HG03097 (cell line): ENCODE results near the gene SMCO4.
A peak's percentile ranks its signal among the peaks of the same experiment; 100 is the strongest.

Experiments
- ATAC-seq: cut with Tn5 transposase; IDR thresholded peaks from one replicate; pipeline ENCODE4 v1.9.1; 2021; ENCODE audit not compliant: unreplicated experiment, low FRiP score

The SMCO4 gene

GRCh38 chr11:93563857-93564256 is 20.7 kb upstream of the SMCO4 start:
- no peak for ATAC-seq

DNA sequence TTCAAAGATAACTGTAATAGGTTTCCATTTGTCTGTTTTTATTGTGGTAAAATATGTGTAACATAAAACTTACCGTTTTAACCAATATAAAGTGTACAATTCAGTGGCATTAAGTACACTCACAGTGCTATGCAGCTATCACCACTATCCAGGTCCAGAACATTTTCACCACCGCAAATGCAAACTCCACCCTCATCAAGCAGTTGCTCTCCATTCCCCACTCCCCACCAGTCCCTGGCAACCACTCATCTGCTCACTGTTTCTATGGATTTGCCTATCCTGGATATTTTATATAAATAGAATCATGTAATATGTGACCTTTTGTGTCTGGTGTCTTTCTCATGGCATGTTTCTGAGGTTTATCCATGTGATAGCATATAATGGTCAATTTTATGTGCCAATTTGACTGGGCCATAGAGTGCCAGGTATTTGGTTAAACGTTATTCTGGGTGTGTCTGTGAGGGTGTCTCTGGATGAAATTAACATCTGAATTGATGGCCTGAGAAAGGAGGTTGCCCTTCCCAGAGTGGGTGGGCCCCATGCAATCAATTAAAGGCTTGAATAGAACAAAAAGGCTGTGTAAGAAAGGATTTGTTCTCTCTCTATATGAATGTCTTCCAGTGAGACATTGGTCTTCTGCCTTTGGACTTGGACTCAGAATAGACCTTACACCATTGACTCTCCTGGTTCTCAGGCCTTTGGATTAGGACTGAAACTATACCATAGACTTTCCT is 17.2 kb upstream of the SMCO4 start:
- ATAC-seq, result no peak

GRCh38 chr11:93559681-93560080 is 16.5 kb upstream of the SMCO4 start:
- ATAC-seq, result no peak

DNA sequence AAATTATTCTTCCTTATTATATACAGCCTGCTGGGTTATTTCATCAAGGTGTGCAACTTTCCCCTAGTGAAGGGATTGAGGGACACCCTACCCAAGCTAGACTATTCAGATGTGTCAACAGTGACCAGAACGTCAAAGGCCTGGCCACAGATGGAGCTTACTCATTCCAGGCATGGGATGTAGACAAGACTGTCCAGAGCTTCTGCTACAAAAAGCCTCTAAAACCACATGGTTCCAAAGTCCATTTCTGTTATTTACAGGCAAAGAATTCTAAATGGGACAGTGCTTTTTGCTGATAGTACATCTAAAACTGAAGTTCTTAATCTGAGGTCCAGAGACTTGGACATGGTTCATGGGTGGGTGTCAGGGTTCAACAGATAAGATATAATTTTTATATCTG is 9.7 kb upstream of the SMCO4 start:
- ATAC-seq, result no peak

DNA sequence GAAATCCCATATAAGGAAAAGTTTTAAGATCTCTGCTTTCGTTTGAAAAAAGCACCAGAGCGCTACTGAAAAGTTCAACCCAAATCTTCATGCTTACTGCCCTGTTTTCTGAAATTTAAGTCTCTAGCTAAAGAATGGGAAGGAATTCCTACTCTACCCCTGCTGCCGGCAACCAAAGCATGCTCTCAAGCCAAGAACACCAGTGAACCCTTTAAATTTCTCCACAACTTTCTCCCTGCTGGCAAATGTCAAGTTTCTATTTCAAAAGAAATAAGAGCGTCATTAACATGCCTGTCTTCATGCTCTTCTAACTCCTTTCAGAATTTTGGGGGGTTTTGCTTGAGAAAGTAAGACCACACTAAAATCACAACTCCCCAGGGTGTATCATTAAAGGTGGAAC is 6.8 kb upstream of the SMCO4 start:
- ATAC-seq, result no peak

DNA sequence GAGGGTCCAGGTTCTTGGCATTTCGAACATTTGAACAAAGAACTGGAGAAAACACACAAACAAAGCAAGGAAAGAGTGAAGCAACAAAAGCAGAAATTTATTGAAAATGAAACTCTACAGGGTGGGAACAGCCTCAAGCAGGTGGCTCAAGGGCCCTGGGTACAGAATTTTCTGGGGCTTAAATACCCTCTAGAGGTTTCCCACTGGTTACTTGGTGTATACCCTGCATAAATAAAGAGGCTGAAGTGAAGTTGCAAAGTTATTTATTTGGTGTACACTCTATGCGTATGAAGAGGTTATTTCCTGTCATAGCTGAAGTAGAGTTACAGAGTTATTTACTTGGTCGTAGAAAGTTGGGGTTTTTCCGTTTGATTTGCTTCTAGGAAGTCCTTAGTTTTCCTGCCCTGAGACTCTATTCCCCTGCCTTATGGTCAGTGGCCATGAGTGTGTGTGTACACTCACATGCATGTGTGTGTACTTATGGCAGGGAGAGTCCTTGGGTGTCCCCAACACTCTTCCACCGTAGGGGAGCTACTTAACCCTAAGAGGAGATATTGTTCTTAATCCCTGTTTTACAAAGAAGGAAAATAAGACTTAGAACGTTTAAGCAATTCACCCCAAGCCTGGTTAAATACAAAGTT is 5.6 kb upstream of the SMCO4 start:
- ATAC-seq, result no peak

DNA sequence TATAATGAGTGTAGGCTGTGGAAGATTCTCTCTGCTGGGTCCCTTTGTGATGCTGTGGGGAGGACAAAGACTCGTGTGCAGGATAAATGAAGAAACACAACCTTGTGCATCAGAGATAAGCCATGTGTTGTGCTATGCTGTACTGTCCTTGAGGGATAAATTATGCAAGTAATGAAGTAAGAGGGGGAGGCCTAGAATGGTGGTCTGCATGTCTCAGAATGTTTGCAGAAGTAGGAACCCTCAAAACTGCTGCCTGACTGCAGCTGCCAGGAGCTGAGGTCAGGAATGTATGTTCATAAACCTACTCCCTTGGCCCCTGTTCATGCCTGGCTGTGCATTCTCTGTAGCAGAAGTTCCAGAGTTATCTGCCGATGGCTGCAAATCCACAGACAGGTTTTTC is 4.6 kb upstream of the SMCO4 start:
- no peak for ATAC-seq

DNA sequence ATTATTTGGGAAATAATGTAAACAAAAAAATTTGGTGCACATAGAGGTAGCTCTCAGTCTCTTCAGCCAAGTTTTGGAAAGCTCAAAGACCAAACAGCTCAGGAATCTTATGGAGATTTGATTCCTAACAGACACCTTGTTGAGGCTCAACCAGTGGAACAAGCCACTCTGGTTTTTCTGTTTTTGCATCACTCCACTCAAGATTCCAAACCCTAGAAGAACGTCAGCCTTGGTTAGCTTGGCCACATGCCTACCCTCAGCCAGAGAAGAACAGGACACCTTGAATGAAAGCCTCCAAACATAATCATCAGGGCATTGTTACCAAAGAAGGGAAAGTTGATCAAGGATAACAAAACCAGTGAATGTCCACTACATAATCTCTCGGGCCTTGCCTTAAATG is 3.8 kb upstream of the SMCO4 start:
- ATAC-seq, result no peak

GRCh38 chr11:93545566-93545965 is 2.4 kb upstream of the SMCO4 start:
- ATAC-seq, result no peak

- peak; percentile 36 for ATAC-seq
These were observed 371 bp downstream of the SMCO4 start for GRCh38 chr11:93542811-93543229.

DNA sequence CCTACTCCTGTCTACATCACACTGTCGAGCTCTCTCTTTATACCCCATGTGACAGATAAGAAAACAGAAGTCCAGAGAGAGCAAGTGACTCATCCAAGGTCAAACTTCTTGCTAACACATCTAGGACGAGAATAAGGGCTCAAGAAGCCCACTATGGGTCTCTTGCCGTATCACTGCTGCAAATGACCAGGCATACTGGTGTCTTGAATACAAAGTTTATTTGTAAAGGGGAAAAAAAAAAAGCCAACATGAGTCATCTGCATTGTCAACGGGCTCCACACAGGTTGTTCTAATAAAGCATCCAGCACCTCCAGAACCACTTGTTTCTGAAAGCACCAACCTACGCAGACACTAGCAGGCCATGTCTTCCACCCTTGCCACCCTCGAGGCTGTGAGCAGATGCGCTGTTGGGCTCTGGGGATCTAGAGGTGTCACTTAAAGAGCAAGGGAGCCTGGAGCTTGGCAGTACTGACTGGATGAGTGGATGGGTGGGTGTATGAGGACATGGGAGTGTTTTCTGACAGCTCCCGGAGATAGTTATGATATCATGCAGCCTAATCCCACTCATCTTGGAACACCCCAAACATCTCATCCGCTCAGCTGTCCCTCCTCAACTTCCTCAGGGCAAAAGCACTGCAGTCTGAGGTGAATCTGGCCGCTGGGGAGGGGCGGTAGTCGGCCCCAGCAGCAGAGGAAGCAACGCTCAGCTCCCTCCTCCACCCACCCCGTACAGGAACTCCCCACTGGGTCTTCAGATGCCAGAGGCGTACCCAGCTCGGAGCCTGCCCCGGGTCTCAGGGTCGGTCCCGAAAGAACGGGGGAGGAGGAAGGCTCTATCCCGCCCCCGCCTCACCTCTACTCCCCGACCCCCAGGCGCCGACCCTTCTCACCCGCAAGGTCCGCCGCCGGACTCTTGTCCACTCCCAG is 1.0 kb downstream of the SMCO4 start:
- peak; percentile 43 for ATAC-seq

GRCh38 chr11:93540896-93541553 is 2.2 kb downstream of the SMCO4 start:
- ATAC-seq, result no peak

DNA sequence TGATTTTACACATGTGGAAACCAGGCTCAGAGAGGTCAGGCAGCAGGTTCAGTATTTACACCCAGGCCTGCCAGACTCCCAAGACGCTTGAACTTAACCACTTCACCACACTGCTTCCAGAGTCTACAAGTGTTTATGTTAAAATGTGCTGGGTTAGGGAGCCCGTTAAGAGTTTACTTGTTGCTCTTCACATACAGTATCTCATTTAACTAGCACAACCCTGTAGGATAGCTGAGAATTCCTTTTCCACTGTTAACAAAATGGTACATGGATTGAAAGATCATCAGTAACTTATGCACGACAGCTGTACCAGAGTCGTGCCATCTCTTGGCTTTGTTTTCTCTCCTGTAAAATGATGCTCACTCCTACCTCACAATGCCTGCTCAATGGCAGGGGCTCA is 2.9 kb downstream of the SMCO4 start:
- no peak for ATAC-seq

DNA sequence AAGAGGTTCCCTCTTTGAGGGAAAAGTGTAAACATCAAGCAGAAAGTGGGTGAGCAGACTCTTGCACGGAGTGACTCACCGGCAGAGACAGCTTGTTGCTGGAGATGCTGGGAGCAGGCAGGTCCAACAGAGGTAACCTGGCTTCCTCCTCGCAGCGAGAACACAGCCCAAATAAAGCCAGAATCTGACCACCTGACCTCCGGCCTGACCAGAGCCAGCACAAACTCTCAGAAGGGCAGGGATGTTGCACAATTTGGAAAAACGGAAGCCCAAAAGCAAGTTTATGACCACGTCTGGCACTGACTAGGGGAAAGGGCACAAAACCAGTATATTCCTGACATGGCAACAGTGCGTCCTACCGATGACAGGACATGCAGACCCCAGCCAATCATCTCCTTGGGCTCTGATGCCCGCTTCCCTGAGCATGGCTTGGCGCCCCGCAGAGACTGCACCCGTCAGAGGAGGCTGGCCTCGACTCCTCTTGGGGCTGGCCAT is 5.4 kb downstream of the SMCO4 start:
- ATAC-seq, result no peak

- no peak for ATAC-seq
These were observed 6.1 kb downstream of the SMCO4 start for GRCh38 chr11:93537049-93537448.

- no peak for ATAC-seq
These were observed 6.9 kb downstream of the SMCO4 start for GRCh38 chr11:93536101-93536861.

DNA sequence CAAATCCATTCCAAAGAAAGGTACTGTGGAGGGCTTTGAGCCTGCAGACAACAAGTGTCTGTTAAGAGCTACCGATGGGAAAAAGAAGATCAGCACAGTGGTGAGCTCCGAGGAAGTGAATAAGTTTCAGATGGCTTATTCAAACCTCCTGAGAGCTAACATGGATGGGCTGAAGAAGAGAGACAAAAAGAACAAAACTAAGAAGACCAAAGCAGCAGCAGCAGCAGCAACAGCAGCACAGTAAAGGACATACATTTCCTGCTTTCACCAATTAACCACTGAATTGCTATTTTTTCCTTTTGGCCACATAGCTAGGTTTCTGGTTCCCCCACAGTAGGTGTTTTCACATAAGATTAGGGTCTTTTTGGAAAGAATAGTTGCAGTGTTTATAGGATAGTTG is 7.6 kb downstream of the SMCO4 start:
- peak; percentile 57 for ATAC-seq

DNA sequence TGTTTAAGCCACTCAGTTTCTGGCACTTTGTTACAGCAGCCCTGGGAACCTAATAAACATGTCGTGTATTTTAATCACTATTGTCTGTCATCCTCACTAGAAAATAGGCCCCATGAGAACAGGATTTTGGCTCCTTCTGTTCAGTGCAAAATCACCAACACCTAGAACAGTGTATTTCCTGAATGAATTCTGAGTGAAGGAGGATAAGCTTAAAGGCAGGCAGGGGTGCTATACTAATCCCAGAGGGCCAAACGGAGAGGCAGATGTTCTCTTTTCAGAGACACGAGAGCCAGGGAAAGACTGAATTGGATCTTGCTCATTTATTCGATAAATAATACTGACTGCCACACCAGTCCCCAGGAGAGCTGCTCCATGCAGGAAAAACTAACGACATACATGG is 10.4 kb downstream of the SMCO4 start:
- no peak for ATAC-seq

DNA sequence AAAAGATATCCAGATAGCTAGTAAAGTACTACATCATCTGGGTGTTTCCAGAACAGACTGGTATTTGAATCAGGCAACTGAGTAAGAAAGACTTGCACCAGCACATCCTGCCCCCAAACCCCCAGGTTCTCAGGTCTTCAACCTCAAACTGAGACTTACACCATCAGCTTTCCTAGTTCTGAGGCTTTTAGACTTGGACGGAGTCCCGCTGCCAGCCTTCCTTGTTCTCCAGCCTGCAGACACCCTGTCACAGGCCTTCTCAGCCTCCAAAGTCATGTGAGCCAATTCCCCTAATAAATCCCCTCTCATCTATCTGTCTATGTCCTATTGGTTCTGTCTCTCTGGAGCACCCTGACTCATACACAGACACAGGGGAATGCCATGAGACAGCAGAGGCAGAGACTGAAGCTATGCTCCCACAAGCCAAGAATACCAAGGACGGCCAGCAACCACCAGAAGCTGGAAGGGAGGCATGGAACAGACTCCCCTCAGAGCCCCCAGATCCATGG is 10.9 kb downstream of the SMCO4 start:
- ATAC-seq, result no peak

GRCh38 chr11:93530468-93530826 is 12.7 kb downstream of the SMCO4 start:
- no peak for ATAC-seq
